Skeletal muscle satellite cell (primary cell): ENCODE data around the gene PYCR2.
"Not testable (repeated sequence)": the region's sequence is repeated elsewhere in the genome, so short reads cannot be mapped to it uniquely, and the experiment has no call there.

Experiments used
- H3K27me3 ChIP-seq: 2 replicates; pipeline ENCODE4 v1.7.0; 2013; ENCODE audit warnings: low read length; ENCODE audit not compliant: control insufficient read depth, insufficient read depth
- H3K36me3 ChIP-seq: 2 replicates; pipeline ENCODE4 v1.7.0; 2013; ENCODE audit warnings: mild to moderate bottlenecking, control low read depth, low read length; ENCODE audit not compliant: insufficient read depth
- H3K4me1 ChIP-seq: 2 replicates; pipeline ENCODE4 v1.7.0; 2013; ENCODE audit warnings: low read length; ENCODE audit not compliant: control insufficient read depth, insufficient read depth
- H3K4me2 ChIP-seq: 2 replicates; pipeline ENCODE4 v1.7.0; 2013; ENCODE audit warnings: mild to moderate bottlenecking, low read length
- H3K4me3 ChIP-seq: 2 replicates; pipeline ENCODE4 v1.7.0; 2013; ENCODE audit warnings: low read length
- H3K9ac ChIP-seq: 2 replicates; pipeline ENCODE4 v1.7.0; 2013; ENCODE audit warnings: mild to moderate bottlenecking, low read depth, low read length, moderate library complexity
- H3K9me3 ChIP-seq: replicated peaks from 2 replicates; pipeline ENCODE4 v1.7.0; 2013; ENCODE audit warnings: mild to moderate bottlenecking, control low read depth, low read length

Gene PYCR2

DNA sequence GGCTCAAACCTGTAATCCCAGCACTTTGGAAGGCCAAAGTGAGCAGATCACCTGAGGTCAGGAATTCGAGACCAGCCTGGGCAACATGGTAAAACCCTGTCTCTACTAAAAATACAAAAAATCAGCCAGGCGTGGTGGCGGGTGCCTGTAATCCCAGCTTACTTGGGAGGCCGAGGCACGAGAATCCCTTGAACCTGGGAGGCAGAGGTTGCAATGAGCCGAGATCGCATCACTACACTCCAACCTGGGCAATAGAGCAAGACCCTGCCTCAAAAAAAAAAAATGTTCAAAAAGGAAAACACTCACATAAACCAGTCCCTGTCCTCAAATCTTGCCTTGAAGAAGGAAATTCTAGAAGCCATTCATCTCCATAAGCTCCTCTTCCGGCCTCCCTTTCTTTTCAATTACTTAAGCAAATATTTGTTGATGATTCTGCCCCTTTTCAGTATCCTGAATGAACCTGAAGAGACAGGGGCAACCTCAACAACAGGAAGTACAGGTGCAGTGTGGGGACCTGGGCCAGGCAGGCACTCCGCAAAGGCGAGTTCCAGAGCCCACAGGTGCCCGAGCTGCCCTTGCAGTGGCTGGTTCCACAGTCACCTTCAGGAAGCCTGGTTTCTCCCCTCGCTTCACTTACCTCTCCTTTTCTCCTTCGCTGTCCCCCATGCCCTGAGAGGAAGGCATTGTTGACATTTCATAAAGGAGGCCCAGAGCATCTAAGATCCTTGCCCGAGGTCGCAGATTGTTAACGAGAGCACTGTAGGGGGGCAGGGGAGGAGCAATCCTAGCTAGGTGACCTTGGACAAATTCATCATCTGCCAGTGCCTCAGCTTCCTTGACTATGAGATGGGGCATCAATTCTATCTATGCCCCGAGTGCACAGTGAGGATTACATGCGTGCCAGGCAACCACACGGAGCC is 26.2 kb downstream of the PYCR2 start:
- Histone ChIP-seq H3K9ac (no peak overlapping the region), H3K27me3 (no peaks in the 10 kb centered on the region), H3K4me3 (no peak overlapping the region), H3K36me3 (no peaks in the 10 kb centered on the region), H3K4me1 (no peaks in the 10 kb centered on the region), H3K4me2 (no peak overlapping the region), H3K9me3 (no peaks in the 10 kb centered on the region)

DNA sequence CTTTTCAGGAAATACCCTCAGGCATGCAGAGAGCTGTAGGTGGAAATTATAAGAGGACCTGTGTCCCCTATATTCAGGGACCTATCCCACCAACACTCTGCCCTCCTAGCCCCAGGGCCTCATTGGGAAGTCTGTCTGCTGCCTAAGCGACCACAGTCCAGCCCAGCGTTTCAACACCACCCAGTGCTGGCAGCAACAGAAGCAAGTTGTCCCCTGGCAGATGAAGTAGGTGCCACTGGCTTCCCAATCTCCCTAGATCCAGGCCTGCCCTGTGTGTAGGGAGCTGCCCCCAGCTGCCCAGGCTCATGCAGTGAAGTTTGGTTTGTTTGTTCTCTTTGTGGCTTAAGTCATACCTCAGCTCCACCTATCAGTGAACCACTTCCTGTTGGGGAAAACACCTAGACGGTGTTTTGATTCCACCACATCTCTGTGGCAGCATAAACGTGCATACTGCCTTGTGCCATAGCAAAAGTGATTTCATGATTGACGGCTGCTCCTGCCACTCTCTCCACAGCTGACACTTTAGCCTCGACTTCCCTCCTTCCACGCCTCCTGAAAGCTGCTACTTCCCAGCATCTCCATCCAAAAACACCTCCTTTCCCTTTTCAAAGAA is 27.0 kb downstream of the PYCR2 start:
- H3K4me2 ChIP-seq = no peak overlapping the region
- H3K9ac ChIP-seq = no peak overlapping the region
- no peaks in the 10 kb centered on the region for H3K36me3 ChIP-seq
- H3K4me1 ChIP-seq = no peaks in the 10 kb centered on the region
- no peak overlapping the region for H3K4me3 ChIP-seq
- H3K27me3 ChIP-seq = no peaks in the 10 kb centered on the region
- H3K9me3 ChIP-seq = no peaks in the 10 kb centered on the region

DNA sequence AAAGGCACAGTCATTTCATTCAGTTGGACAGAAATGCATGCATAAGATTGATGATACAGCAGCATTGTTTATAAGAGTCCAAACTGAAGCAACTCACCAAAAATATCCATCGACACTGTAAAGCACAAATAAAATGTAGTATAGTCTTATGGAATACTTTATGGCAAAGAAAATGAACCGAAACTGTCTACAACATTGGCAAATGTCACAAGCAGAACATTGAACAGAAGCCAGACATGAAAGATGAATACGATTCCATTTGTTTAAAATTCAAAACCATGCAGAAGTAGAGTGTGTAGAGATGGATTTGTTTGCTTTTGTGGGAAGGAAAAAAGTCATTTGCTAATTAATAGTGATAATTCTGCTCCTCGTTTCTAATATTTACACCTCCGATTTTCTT is 27.6 kb downstream of the PYCR2 start:
- no peaks in the 10 kb centered on the region for H3K36me3 ChIP-seq
- no peaks in the 10 kb centered on the region for H3K9me3 ChIP-seq
- no peak overlapping the region for H3K9ac ChIP-seq
- H3K4me2 ChIP-seq = no peak overlapping the region
- H3K27me3 ChIP-seq = no peaks in the 10 kb centered on the region
- no peak overlapping the region for H3K4me3 ChIP-seq
- H3K4me1 ChIP-seq = no peaks in the 10 kb centered on the region

DNA sequence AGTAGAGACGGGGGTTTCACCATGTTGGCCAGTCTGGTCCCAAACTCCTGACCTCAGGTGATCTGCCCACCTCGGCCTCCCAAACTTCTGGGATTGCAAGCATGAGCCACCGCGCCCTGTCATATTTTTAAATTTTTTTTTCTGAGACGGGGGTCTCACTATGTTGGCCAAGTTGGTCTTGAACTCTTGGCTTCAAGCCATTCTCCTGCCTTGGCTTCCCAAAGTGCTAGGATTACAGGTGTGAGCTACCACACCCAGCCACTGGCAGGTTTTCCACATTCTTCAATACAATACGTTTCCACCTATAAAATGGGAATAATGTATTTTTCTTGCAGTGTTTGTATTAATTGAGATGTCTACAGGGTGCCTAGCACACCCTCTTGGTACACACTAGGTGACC is 31.7 kb downstream of the PYCR2 start:
- no peaks in the 10 kb centered on the region for H3K9me3 ChIP-seq
- no peaks in the 10 kb centered on the region for H3K4me1 ChIP-seq
- no peak overlapping the region for H3K9ac ChIP-seq
- H3K36me3 ChIP-seq = no peaks in the 10 kb centered on the region
- no peak overlapping the region for H3K4me2 ChIP-seq
- no peaks in the 10 kb centered on the region for H3K27me3 ChIP-seq
- H3K4me3 ChIP-seq = no peak overlapping the region

DNA sequence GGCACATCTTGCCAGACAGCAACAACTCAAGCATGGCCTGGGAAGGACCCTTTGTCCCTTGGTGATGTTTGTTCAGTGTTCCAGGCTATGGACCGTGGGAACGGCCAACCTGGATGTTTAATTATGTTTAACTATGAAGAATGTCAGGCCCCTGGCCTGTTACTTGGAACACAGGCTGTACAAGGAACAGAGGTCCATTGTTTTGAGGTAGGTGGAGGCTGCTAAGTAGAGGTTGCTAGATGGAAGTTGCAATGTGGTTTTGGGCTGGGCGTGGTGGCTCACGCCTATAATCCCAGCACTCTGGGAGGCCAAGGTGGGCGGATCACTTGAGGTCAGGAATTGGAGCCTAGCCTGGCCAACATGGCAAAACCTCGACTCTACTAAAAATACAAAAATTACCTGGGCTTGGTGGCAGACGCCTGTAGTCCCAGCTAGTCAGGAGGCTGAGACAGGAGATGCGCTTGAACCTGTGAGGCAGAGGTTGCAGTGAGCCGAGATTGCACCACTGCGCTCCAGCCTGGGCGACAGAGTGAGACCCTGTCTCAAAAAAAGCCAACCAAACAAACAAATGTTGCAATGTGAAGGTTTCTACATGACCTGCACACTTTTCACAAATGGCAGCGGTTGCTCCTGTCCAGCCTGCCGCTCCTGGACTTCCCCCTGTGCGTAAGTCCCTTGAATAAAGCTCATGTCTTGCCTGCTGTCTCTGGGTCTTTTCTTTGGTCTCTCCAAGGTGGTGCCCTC is 32.6 kb downstream of the PYCR2 start:
- Histone ChIP-seq H3K4me2 (no peak overlapping the region), H3K4me3 (no peak overlapping the region), H3K9ac (no peak overlapping the region), H3K36me3 (no peaks in the 10 kb centered on the region), H3K9me3 (no peaks in the 10 kb centered on the region), H3K4me1 (no peaks in the 10 kb centered on the region), H3K27me3 (no peaks in the 10 kb centered on the region)

DNA sequence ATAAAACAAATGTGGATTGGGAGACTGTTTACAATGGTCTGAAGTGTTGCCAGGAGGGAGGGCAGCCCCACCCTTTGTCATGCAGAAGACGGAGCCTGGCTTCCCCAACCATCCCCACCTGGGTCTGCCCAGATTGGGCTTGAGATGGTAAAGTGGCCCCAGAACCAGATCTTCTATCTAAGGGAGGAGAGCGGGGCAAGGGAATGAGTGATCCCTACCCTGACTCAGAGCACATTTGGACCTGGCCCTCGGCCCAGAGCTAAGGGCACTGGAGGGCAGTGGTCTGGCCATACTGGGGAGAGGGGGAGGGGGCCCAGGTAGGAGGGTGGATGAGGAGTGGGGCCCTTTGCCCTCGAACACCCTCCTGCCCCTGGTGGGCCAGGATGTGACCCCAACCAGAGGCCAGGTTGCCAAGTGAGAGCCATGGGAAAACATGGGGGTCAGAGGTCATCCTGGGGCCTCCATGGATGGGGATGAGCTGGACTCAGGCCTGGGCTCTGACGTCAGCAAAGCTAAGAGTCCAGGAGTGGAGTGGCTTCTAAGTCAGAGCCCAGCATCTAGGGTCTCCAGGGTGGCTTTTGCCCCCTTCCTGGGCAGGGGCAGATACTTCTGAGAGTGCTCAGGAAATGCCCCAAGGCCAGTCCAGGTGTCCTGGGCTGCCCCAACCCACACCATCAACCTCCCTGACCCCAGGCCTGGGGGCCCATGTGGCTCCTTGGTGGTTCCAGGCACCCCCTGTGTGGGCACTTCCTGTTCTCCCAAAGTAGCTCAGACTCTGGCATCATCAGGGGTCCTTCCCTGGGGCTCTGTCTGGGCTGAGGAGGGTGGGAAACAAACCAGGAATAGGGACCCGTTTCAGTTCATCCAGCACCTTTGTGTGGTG is 33.5 kb downstream of the PYCR2 start:
- Histone ChIP-seq H3K4me3 (no peak overlapping the region), H3K4me2 (no peak overlapping the region), H3K27me3 (no peaks in the 10 kb centered on the region), H3K9ac (no peak overlapping the region), H3K9me3 (no peaks in the 10 kb centered on the region), H3K4me1 (no peaks in the 10 kb centered on the region), H3K36me3 (no peaks in the 10 kb centered on the region)

DNA sequence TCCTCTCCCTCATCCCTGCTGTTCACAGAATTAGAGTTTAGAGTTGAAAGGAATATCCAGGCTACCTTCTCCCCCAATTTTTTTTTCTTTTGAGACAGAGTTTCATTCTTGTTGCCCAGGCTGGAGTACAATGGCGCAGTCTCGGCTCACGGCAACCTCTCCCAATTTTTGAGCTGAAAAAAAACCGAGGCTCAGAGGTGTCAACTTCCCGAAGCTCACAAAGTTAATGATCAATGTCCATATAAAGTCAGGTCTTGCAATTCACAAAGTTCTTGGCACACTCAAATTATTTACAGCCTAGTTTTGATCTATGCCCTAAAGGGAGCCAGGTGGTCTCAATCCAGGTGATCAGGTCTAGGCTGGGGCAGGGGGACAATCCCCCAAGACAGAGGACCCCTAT is 34.3 kb downstream of the PYCR2 start:
- Histone ChIP-seq H3K9me3 (no peaks in the 10 kb centered on the region), H3K36me3 (no peaks in the 10 kb centered on the region)

DNA sequence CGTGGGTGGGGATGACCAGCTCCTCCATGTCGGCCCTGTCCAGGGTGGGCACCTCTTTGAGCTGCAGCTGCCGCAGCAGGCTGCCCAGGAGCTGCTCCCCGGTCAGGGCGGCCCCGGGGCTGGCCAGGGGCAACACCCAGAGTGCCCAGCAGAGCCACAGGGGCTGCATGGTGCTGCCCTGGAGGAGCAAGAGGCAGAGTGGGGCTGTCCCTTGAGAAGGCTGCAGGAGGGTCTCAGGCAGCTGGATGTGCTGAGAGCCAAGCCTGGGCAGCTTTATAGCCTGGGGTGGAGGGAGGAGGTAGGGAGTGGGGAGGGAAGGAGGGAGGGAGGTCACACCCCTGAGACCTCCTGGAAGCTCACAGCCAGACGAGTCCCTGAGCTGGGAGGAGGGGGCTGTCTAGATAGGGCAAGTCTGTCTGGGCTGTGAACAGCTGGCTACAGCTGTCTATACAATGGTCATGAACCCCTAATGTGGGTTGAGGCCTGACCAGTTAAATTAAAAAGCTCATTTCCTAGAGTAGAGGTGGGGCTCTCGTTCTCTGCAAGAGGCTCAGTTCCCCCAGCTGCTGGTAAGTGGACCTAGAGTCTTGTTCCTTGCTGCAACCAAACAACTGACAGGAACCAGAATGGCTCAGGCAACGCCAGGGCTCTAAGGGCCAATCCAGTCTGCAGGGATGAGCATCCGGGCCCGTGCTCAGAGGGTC is 35.0 kb downstream of the PYCR2 start, which contains the start of gene LEFTY1:
LEFTY1 (minus strand) TSS at position 249 of the 704 bp plus-strand sequence; CDS start at position 169, 80 bp downstream.
- no peaks in the 10 kb centered on the region for H3K4me1 ChIP-seq
- no peak within 1 kb of the TSS for H3K4me3 ChIP-seq
- H3K27me3 ChIP-seq = no peaks in the 10 kb centered on the region
- H3K4me2 ChIP-seq = no peak within 1 kb of the TSS
- no peaks in the 10 kb centered on the region for H3K36me3 ChIP-seq
- no peaks in the 10 kb centered on the region for H3K9me3 ChIP-seq
- no peak within 1 kb of the TSS for H3K9ac ChIP-seq

More for the DNA sequence above, 34.3 kb downstream of the PYCR2 start:
- H3K4me2 ChIP-seq = no peak overlapping the region
- H3K9ac ChIP-seq = no peak overlapping the region
- H3K4me1 ChIP-seq = no peaks in the 10 kb centered on the region
- H3K4me3 ChIP-seq = no peak overlapping the region
- no peaks in the 10 kb centered on the region for H3K27me3 ChIP-seq

DNA sequence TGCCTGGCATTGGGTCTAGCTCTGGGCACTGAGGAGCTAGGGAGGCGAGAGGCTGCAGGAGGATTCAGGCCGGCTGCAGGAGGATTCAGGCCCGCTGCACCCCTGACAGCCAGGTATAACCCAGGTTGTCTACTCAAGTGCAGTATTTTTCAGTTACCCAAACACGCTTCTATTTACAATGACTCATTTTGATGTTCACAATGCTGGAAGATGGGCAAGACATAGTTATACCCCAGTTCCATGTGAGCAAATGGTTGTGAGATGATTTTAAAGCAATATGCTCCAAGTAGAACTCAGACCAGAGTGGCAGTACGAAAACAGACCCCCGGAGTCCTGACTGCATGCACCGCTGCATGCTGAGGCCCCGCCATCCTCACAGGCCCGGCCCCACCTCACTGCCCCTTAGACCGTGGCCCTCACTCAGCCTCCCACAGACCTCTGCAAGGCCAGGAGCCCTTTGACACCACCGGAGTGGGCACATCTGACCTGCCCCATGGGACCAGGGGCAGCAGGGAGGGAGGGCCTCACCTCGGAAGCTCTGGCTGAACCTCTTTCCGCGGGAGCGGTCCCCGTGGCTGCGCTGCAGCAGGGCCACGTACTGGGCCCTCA is 35.7 kb downstream of the PYCR2 start:
- H3K4me2 ChIP-seq = no peak overlapping the region
- no peaks in the 10 kb centered on the region for H3K36me3 ChIP-seq
- H3K4me1 ChIP-seq = peaks cover under 1% of the 10 kb centered on the region
- no peaks in the 10 kb centered on the region for H3K27me3 ChIP-seq
- H3K9ac ChIP-seq = no peak overlapping the region
- H3K9me3 ChIP-seq = no peaks in the 10 kb centered on the region
- H3K4me3 ChIP-seq = no peak overlapping the region

DNA sequence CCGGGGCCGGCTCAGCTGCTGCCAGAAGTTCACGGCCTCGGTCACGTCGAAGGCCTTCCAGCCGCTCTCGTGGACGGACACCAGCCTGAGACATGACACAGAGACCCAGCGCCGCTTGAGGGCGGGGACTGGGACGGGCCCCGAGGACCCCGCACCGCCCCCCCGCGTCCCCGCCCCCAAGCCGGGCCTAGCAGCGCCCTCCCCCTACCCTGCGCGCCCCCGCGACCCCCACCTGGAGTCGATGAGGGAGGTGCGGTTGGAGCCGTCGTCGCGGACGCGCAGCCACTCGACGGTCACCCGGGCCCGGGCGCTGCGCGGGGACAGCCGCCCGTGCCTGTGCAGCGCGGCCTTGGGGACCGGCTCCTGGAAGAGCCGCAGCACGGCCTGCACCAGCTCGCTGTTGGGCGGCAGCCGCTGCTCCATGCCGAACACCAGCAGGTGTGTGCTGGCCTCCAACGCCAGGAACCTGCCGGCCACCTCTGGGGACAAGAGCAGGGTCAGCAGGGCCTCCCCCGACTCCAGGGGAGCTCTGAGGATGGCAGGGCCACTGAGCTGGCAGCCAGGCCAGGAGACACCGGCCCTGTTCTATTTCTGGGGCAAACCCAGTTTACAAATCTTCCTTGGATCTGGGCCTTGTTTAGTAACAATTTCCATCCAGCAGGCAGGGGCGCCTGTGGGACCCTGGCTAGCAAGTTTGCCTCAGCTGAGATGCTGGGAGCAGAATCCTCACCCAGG is 36.3 kb downstream of the PYCR2 start:
- H3K4me1 ChIP-seq, H3K4me2 ChIP-seq: not testable (repeated sequence)

More for the DNA sequence above, 36.3 kb downstream of the PYCR2 start:
- not testable (repeated sequence) for H3K27me3 ChIP-seq, H3K4me3 ChIP-seq, H3K9ac ChIP-seq, H3K9me3 ChIP-seq, H3K36me3 ChIP-seq
